ENCODE results near the gene SYNGR3.

The SYNGR3 gene

GRCh38 chr16:2015947-2016208 is 26.1 kb downstream of the SYNGR3 start:
- Histone ChIP-seq H3K4me3 (replicated peaks; ENCODE audit: low read depth, low read length) (no peak overlapping the region), H3K36me3 (ENCODE audit: control insufficient read depth, insufficient read depth, low read length) (no peaks in the 10 kb centered on the region), H3K27me3 (replicated peaks; ENCODE audit: control insufficient read depth, insufficient read depth, low read length) (no peaks in the 10 kb centered on the region)
- no peak for TF ChIP-seq CTCF (IDR thresholded peaks at IDR 0.05; ENCODE audit: insufficient read depth, low read length, poor library complexity, severe bottlenecking)
- DNase-seq (ENCODE audit: extremely low read depth, insufficient read length) = no peak

GRCh38 chr16:2016407-2016922 is 26.7 kb downstream of the SYNGR3 start:
- no peak for DNase-seq (ENCODE audit: extremely low read depth, insufficient read length)
- H3K4me3 ChIP-seq (replicated peaks; ENCODE audit: low read depth, low read length) = no peak overlapping the region
- H3K27me3 ChIP-seq (replicated peaks; ENCODE audit: control insufficient read depth, insufficient read depth, low read length) = no peaks in the 10 kb centered on the region
- peak; percentile 58 for TF ChIP-seq CTCF (IDR thresholded peaks at IDR 0.05; ENCODE audit: insufficient read depth, low read length, poor library complexity, severe bottlenecking)
- H3K36me3 ChIP-seq (ENCODE audit: control insufficient read depth, insufficient read depth, low read length) = no peaks in the 10 kb centered on the region

GRCh38 chr16:2019518-2019920 is 29.7 kb downstream of the SYNGR3 start, which contains the start of gene NPW:
NPW (plus strand) TSS chr16:2019785.
- no peaks in the 10 kb centered on the region for H3K27me3 ChIP-seq (replicated peaks; ENCODE audit: control insufficient read depth, insufficient read depth, low read length)
- H3K4me3 ChIP-seq (replicated peaks; ENCODE audit: low read depth, low read length) = no peak within 1 kb of the TSS
- DNase-seq (ENCODE audit: extremely low read depth, insufficient read length) = no peak
- H3K36me3 ChIP-seq (ENCODE audit: control insufficient read depth, insufficient read depth, low read length) = no peaks in the 10 kb centered on the region
- TF ChIP-seq CTCF (IDR thresholded peaks at IDR 0.05; ENCODE audit: insufficient read depth, low read length, poor library complexity, severe bottlenecking) = no peak

GRCh38 chr16:2019921-2020831 is 30.4 kb downstream of the SYNGR3 start:
- no peak for DNase-seq (ENCODE audit: extremely low read depth, insufficient read length)
- H3K36me3 ChIP-seq (ENCODE audit: control insufficient read depth, insufficient read depth, low read length) = no peaks in the 10 kb centered on the region
- H3K4me3 ChIP-seq (replicated peaks; ENCODE audit: low read depth, low read length) = no peak overlapping the region
- TF ChIP-seq CTCF (IDR thresholded peaks at IDR 0.05; ENCODE audit: insufficient read depth, low read length, poor library complexity, severe bottlenecking) = no peak
- H3K27me3 ChIP-seq (replicated peaks; ENCODE audit: control insufficient read depth, insufficient read depth, low read length) = no peaks in the 10 kb centered on the region

GRCh38 chr16:2022723-2023091 is 32.9 kb downstream of the SYNGR3 start:
- TF ChIP-seq CTCF (IDR thresholded peaks at IDR 0.05; ENCODE audit: insufficient read depth, low read length, poor library complexity, severe bottlenecking) = no peak
- no peak for DNase-seq (ENCODE audit: extremely low read depth, insufficient read length)
- peaks cover 7% of the 10 kb centered on the region for H3K27me3 ChIP-seq (replicated peaks; ENCODE audit: control insufficient read depth, insufficient read depth, low read length)

More at GRCh38 chr16:2022723-2023091, 32.9 kb downstream of the SYNGR3 start:
- Histone ChIP-seq H3K36me3 (ENCODE audit: control insufficient read depth, insufficient read depth, low read length) (no peaks in the 10 kb centered on the region), H3K4me3 (replicated peaks; ENCODE audit: low read depth, low read length) (no peak overlapping the region)

Measured in GM06990 (cell line).